Mesothelial cell of epicardium (in vitro differentiated cells): Measurements from ENCODE around the gene GLRX. TPM values are rescaled to one million over a fixed set of nuclear protein-coding genes. Genes with fewer than 3 reads are reported as not detected.

Experiments
- DNase-seq, 2 experiments: peaks; one replicate each; pipeline ENCODE4 v3.0.0; 2021; ENCODE audit warnings: low spot score in 2 of 2; ENCODE audit not compliant: unreplicated experiment in 2 of 2
- H3K27ac Mint-ChIP-seq: 2 replicates; pipeline ENCODE4 v1.8.0; 2021; ENCODE audit warnings: mixed read lengths
- H3K27me3 Mint-ChIP-seq: 2 replicates; pipeline ENCODE4 v1.8.0; 2021; ENCODE audit warnings: low read depth, mixed read lengths
- H3K36me3 Mint-ChIP-seq: 2 replicates; pipeline ENCODE4 v1.8.0; 2021; ENCODE audit warnings: mixed read lengths
- H3K4me1 Mint-ChIP-seq: 2 replicates; pipeline ENCODE4 v1.8.0; 2021; ENCODE audit warnings: mixed read lengths
- H3K4me3 Mint-ChIP-seq: 2 replicates; pipeline ENCODE4 v1.8.0; 2021; ENCODE audit warnings: mild to moderate bottlenecking, moderate library complexity, mixed read lengths
- H3K9me3 Mint-ChIP-seq: 2 replicates; pipeline ENCODE4 v1.8.0; 2021; ENCODE audit warnings: mixed read lengths
- total RNA-seq: library from RNA; stranded (reverse); gene quantifications from 3 replicates; pipeline ENCODE4 v1.2.1, GENCODE V29; 2021
- TF ChIP-seq, protein P1 (sequence below): fragments of 200-600 bp; sonication (generic); IDR thresholded peaks from one replicate; pipeline ENCODE4 v1.5.0; 2021; ENCODE audit warnings: antibody characterized with exemption; ENCODE audit not compliant: unreplicated experiment

The GLRX gene
- total RNA-seq, 1 donor from 2014 or later = 14.8 TPM

DNA sequence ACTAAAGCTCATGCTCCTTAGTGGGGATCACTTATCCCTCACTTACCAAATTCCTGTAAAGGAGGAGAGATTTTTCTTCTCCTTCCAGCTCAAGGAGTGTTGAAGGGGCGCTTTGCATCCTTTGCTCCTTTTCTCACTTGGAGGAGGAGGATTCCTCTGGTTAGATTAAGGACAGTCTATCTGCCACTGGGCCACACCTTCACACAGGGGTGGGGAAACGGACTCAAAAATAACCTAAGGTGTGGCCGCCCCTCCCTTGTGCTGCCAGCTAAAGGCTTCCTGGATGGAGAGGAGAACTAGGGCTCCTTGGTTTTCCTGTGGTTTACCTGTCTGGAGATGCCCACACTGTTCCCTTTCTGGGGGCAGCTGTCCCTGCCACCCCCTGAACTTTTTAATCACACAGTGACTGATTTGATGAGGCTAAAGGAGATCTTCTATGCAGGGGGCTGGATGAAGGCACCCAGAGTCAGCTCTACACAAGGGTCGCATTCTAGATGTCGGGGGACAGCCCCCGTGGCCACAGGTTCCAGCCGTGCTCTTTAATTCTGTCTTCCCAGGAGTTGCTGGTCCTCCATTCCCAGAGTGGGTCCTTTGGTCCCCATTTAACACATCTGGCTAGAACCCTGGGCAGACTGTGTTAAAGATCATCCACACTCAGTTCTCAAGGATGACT lies 14.4 kb downstream of the GLRX start:
- H3K4me3 Mint-ChIP-seq = no peak overlapping the region

DNA sequence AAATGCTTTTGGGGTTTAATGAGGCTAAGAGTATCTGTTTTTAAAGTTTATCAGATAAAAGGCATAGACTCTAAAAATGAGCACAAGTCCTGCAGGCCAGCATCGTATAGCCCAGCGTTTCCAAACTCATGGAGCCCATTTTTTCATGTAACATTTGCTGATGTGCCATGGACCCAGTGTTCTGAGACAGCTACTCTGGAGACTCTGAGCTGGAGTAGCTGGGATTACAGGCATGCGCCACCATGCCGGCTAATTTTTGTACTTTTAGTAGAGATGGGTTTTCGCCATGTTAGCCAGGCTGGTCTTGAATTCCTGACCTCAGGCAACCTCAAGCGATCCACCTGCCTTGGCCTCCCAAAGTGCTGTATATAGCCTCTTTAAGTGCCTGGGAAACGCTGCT lies 15.8 kb downstream of the GLRX start:
- peaks cover 12% of the 10 kb centered on the region for H3K36me3 Mint-ChIP-seq
- H3K4me3 Mint-ChIP-seq = no peak overlapping the region

More for the DNA sequence above, 14.4 kb downstream of the GLRX start:
- peaks cover 8% of the 10 kb centered on the region for H3K9me3 Mint-ChIP-seq
- H3K27ac Mint-ChIP-seq = peak overlapping the region; percentile 71
- TF ChIP-seq, protein P1, sequence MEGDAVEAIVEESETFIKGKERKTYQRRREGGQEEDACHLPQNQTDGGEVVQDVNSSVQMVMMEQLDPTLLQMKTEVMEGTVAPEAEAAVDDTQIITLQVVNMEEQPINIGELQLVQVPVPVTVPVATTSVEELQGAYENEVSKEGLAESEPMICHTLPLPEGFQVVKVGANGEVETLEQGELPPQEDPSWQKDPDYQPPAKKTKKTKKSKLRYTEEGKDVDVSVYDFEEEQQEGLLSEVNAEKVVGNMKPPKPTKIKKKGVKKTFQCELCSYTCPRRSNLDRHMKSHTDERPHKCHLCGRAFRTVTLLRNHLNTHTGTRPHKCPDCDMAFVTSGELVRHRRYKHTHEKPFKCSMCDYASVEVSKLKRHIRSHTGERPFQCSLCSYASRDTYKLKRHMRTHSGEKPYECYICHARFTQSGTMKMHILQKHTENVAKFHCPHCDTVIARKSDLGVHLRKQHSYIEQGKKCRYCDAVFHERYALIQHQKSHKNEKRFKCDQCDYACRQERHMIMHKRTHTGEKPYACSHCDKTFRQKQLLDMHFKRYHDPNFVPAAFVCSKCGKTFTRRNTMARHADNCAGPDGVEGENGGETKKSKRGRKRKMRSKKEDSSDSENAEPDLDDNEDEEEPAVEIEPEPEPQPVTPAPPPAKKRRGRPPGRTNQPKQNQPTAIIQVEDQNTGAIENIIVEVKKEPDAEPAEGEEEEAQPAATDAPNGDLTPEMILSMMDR = no peak
- DNase-seq = no peak
- H3K27me3 Mint-ChIP-seq = no peaks in the 10 kb centered on the region
- H3K36me3 Mint-ChIP-seq = peaks cover 12% of the 10 kb centered on the region
- H3K4me1 Mint-ChIP-seq = peaks cover 39% of the 10 kb centered on the region

DNA sequence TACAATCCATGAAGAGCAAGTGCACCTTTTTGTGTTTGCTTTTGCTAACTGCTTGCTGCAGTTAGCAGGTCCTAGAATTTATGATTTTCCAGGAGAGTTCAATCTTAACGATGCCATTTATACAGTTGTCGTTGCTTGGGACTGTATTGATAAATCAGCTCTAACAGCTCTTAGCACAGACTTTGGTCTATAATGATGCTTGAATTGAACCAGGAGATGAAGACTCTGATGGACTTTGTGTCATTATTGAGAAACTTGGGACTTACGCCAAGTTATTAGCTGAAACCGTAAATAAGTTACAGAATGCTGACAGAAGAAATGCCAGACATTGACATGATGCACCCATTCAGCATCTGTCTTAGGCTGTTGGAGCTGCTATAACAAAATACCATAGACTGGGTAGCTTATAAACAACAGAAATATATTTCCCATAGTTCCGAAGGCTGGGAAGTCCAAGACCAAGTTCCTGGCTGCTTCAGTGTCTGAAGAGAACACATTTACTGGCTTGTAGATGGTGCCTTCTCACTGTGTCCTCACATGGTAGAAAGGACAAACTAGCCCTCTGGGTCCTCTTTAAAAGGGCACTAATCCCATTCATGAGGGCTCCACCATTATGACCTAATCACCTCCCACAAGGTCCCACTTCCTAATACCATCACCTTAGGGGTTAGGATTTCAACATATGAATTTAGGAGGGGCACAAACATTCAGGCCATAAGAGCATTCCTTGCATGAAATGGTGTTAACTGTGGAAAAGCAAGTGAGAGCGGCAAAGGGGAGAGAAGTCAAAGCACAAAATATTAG lies 17.6 kb downstream of the GLRX start:
- Mint-ChIP-seq H3K27me3 (no peaks in the 10 kb centered on the region), H3K9me3 (peaks cover 8% of the 10 kb centered on the region), H3K27ac (no peak overlapping the region), H3K4me1 (peaks cover 13% of the 10 kb centered on the region), H3K36me3 (peaks cover 15% of the 10 kb centered on the region), H3K4me3 (no peak overlapping the region)
- DNase-seq = no peak
- TF ChIP-seq, protein P1 = no peak

More for the DNA sequence above, 15.8 kb downstream of the GLRX start:
- peaks cover 28% of the 10 kb centered on the region for H3K4me1 Mint-ChIP-seq
- no peak overlapping the region for H3K27ac Mint-ChIP-seq
- H3K27me3 Mint-ChIP-seq = no peaks in the 10 kb centered on the region
- no peak for DNase-seq
- TF ChIP-seq, protein P1 = no peak
- H3K9me3 Mint-ChIP-seq = peaks cover 8% of the 10 kb centered on the region

DNA sequence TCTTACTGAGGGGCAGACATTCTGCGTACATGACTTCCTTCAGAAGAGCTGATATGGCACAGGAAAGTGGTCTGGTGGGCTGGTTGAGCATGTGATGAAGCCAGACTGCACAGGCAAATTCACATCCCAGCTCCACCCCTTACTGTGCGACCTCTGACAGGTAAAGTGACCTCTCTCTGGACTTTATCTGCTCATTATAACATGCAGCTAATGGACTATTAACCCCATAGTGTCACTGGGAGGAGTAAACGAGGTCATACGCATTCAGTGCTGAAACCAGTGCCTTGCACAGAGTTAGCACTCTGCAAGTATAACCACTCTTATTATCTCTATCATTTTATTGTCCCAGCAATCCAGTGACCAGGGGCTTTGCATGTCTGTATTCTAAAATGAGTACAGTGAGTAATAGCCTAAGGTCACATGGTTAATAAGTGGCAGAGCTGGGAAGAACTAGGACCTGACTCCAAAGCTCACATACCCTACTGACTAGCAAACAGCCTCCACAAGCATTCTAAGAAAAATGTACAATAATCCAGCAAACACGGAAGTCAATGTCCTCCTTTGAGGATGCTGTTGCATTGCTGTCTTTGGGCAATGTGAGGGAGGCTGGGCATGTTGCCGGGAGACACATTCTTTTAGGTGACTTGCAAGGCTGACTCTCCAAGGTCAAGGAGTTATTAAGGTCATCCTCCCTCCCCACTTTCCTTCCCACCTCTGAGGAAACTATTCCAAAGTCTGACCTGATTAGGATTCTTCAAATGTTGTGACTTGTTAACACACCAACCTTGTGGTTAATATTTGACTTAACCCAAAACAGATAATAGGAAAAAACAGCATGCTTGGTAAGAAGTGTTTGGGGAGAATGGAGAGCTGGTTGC lies 19.0 kb downstream of the GLRX start:
- Mint-ChIP-seq H3K4me3 (no peak overlapping the region), H3K36me3 (peaks cover 15% of the 10 kb centered on the region), H3K9me3 (peaks cover 8% of the 10 kb centered on the region), H3K27me3 (no peaks in the 10 kb centered on the region), H3K27ac (no peak overlapping the region), H3K4me1 (peaks cover 1% of the 10 kb centered on the region)
- DNase-seq = no peak
- TF ChIP-seq, protein P1 = no peak

DNA sequence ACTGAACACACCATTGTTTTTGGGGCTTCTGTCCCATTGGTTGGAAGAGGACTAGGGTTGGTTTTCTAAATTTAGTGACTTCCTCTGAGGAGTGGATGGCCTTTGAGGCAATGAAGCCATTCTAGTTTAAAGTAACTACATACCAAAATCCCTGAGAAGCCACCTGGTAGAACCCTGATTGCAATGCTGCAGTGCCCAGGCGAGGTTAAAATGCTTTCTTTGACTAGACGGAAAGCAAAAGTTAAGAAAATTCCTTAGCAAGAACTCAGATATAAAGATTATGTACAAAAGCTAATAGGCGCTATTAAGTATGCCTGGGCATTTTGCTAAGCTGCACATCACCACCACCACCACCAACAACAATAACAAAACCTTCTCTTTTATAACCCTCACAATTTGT lies 20.6 kb downstream of the GLRX start:
- peaks cover 8% of the 10 kb centered on the region for H3K9me3 Mint-ChIP-seq
- no peak overlapping the region for H3K4me3 Mint-ChIP-seq
- H3K27me3 Mint-ChIP-seq = no peaks in the 10 kb centered on the region
- no peak for DNase-seq
- H3K4me1 Mint-ChIP-seq = no peaks in the 10 kb centered on the region
- TF ChIP-seq, protein P1 = no peak
- H3K27ac Mint-ChIP-seq = peak overlapping the region; percentile 32
- peaks cover 22% of the 10 kb centered on the region for H3K36me3 Mint-ChIP-seq
